SH-SY5Y (cell line): ENCODE results near the gene SRSF7.

Experiments
- GATA2 ChIP-seq: IDR thresholded peaks from 2 replicates; pipeline ENCODE4 v1.6.1; 2011; ENCODE audit warnings: mild to moderate bottlenecking, low read depth, low read length
- GATA3 ChIP-seq: IDR thresholded peaks from 2 replicates; pipeline ENCODE4 v1.6.1; 2011; ENCODE audit warnings: low read depth, mild to moderate bottlenecking, low read length, moderate library complexity

DNA sequence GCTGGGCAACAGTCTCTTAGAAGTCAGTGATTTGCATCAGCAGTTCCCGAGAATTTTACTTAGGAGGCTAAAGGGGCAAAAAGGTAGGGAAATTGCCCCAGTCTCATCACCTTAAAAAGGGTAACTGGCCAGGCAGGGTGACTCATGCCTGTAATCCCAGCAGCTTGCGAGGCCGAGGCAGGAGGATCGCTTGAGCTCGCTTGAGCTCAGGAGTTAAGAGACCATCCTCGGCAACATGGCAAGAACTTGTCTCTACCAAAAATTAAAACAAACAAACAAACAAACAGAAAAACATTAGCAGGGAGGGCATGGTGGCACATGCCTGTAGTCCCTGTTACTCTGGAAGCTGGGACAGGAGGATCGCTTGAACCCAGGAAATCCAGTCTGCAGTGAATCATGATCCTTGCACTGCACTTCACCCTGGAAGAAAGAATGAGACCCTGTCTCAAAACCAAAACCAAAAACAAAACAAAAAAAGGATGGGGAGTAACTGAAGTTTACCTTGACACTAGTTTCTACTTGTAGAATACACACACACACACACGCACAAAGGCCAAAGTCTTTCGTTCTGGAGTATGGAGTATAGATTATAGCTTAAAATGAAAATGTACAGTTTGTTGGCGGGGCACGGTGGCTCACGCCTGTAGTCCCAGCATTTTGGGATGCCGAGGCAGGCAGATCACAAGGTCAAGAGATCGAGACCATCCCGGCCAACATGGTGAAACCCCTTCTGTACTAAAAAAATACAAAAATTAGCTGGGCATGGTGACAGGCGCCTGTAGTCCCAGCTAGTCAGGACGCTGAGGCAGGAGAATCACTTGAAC is 24.1 kb upstream of the SRSF7 start:
- TF ChIP-seq GATA2 = no peak
- TF ChIP-seq GATA3 = no peak
